Parathyroid adenoma (tissue), 2 donors: ENCODE measurements around the gene AP5Z1.

Experiments used
- H2AFZ ChIP-seq: fragments of 300-600 bp; sonication (generic); one replicate; pipeline ENCODE4 v1.7.0; 2017; ENCODE audit warnings: antibody characterized with exemption, mild to moderate bottlenecking
- H3K27ac ChIP-seq: fragments of 300-600 bp; sonication (generic); one replicate; pipeline ENCODE4 v1.7.0; 2017
- H3K27me3 ChIP-seq: fragments of 300-600 bp; sonication (generic); one replicate; pipeline ENCODE4 v1.7.0; 2017; ENCODE audit warnings: low read length; ENCODE audit not compliant: control insufficient read depth, insufficient read depth
- H3K36me3 ChIP-seq: fragments of 300-600 bp; sonication (generic); one replicate; pipeline ENCODE4 v1.7.0; 2017; ENCODE audit warnings: low read length; ENCODE audit not compliant: control insufficient read depth, insufficient read depth
- H3K4me1 ChIP-seq: fragments of 300-600 bp; sonication (generic); one replicate; pipeline ENCODE4 v1.7.0; 2017; ENCODE audit warnings: control low read depth
- H3K4me2 ChIP-seq: fragments of 300-600 bp; sonication (generic); one replicate; pipeline ENCODE4 v1.7.0; 2017; ENCODE audit warnings: low read length
- H3K4me3 ChIP-seq: fragments of 300-600 bp; sonication (generic); one replicate; pipeline ENCODE4 v1.7.0; 2017; ENCODE audit warnings: low read depth, low read length
- H3K79me2 ChIP-seq: fragments of 300-600 bp; sonication (generic); one replicate; pipeline ENCODE4 v1.7.0; 2017; ENCODE audit warnings: control low read depth
- H3K9ac ChIP-seq: fragments of 300-600 bp; sonication (generic); one replicate; pipeline ENCODE4 v1.7.0; 2017; ENCODE audit warnings: mild to moderate bottlenecking
- H3K9me3 ChIP-seq: fragments of 300-600 bp; sonication (generic); one replicate; pipeline ENCODE4 v1.7.0; 2017; ENCODE audit warnings: low read length; ENCODE audit not compliant: control insufficient read depth
- CTCF ChIP-seq: fragments of 300-600 bp; sonication (generic); IDR thresholded peaks from one replicate; pipeline ENCODE4 v1.7.0; 2017; ENCODE audit warnings: antibody characterized with exemption, mild to moderate bottlenecking
- donor health status: primary hyperparathyroidism.

The AP5Z1 gene

GRCh38 chr7:4729266-4729665, 46.2 kb upstream of the AP5Z1 start:
- Histone ChIP-seq H3K27me3 (no peaks in the 10 kb centered on the region), H3K79me2 (peaks cover 66% of the 10 kb centered on the region), H3K9me3 (no peaks in the 10 kb centered on the region), H2AFZ (no peak overlapping the region), H3K4me1 (no peaks in the 10 kb centered on the region), H3K4me2 (no peak overlapping the region), H3K27ac (no peak overlapping the region), H3K9ac (no peak overlapping the region), H3K4me3 (no peak overlapping the region), H3K36me3 (no peaks in the 10 kb centered on the region)
- no peak for TF ChIP-seq CTCF

GRCh38 chr7:4730276-4730675, 45.1 kb upstream of the AP5Z1 start:
- Histone ChIP-seq H3K27me3 (no peaks in the 10 kb centered on the region), H3K4me1 (no peaks in the 10 kb centered on the region), H3K27ac (no peak overlapping the region), H3K36me3 (no peaks in the 10 kb centered on the region), H2AFZ (no peak overlapping the region), H3K4me3 (no peak overlapping the region), H3K4me2 (no peak overlapping the region), H3K9me3 (no peaks in the 10 kb centered on the region), H3K79me2 (peaks cover 67% of the 10 kb centered on the region), H3K9ac (no peak overlapping the region)
- TF ChIP-seq CTCF = no peak

GRCh38 chr7:4730971-4731370, 44.5 kb upstream of the AP5Z1 start:
- Histone ChIP-seq H3K9me3 (no peaks in the 10 kb centered on the region), H3K9ac (no peak overlapping the region), H3K4me3 (no peak overlapping the region), H3K79me2 (peaks cover 69% of the 10 kb centered on the region), H3K4me2 (no peak overlapping the region), H3K36me3 (no peaks in the 10 kb centered on the region), H3K27ac (no peak overlapping the region), H3K27me3 (no peaks in the 10 kb centered on the region), H2AFZ (no peak overlapping the region), H3K4me1 (no peaks in the 10 kb centered on the region)
- TF ChIP-seq CTCF = no peak

GRCh38 chr7:4731803-4732202, 43.6 kb upstream of the AP5Z1 start:
- TF ChIP-seq CTCF = no peak
- Histone ChIP-seq H3K4me1 (no peaks in the 10 kb centered on the region), H2AFZ (no peak overlapping the region), H3K9ac (no peak overlapping the region), H3K4me2 (no peak overlapping the region), H3K36me3 (no peaks in the 10 kb centered on the region), H3K4me3 (no peak overlapping the region), H3K9me3 (no peaks in the 10 kb centered on the region), H3K27me3 (no peaks in the 10 kb centered on the region), H3K27ac (no peak overlapping the region), H3K79me2 (peaks cover 72% of the 10 kb centered on the region)

GRCh38 chr7:4733936-4734528, 41.4 kb upstream of the AP5Z1 start:
- no peak overlapping the region for H3K9ac ChIP-seq

More at GRCh38 chr7:4733936-4734528, 41.4 kb upstream of the AP5Z1 start:
- H3K79me2 ChIP-seq = peaks cover 55% of the 10 kb centered on the region
- H3K9me3 ChIP-seq = no peaks in the 10 kb centered on the region
- H3K4me2 ChIP-seq = no peak overlapping the region
- no peak overlapping the region for H3K27ac ChIP-seq
- no peak overlapping the region for H2AFZ ChIP-seq
- no peak for TF ChIP-seq CTCF
- H3K4me1 ChIP-seq = peaks cover 8% of the 10 kb centered on the region
- no peak overlapping the region for H3K4me3 ChIP-seq
- no peaks in the 10 kb centered on the region for H3K27me3 ChIP-seq
- H3K36me3 ChIP-seq = no peaks in the 10 kb centered on the region
